ENCODE results near the gene USF1.

USF1 gene

GRCh38 chr1:161046605-161047228 lies 940 bp upstream of the USF1 start:
- H3K4me3 ChIP-seq (ENCODE audit: low read depth, low read length) = peak overlapping the region; percentile 90
- H2AFZ ChIP-seq (ENCODE audit: low read length, unreplicated experiment) = peak overlapping the region; percentile 59
- H3K27ac ChIP-seq (ENCODE audit: low read depth, low read length) = peak overlapping the region; percentile 90; the same call in 1 of the 2 replicates

GRCh38 chr1:161044908-161045735 lies 655 bp downstream of the USF1 start:
- peak overlapping the region; percentile 90 for H3K4me3 ChIP-seq (ENCODE audit: low read depth, low read length)
- H3K27ac ChIP-seq (ENCODE audit: low read depth, low read length) = peak overlapping the region; percentile 90
- peaks cover 5% of the 10 kb centered on the region; the same call in 1 of the 2 replicates for H3K36me3 ChIP-seq (ENCODE audit: insufficient read depth, low read length)
- peaks cover 19% of the 10 kb centered on the region for H3K79me2 ChIP-seq (ENCODE audit: control insufficient read depth, insufficient read depth, low read length, unreplicated experiment)
- peak overlapping the region; percentile 17 for H2AFZ ChIP-seq (ENCODE audit: low read length, unreplicated experiment)
- H3K4me1 ChIP-seq (ENCODE audit: control insufficient read depth, insufficient read depth, low read length, unreplicated experiment) = peaks cover 10% of the 10 kb centered on the region
- H3K27me3 ChIP-seq (ENCODE audit: insufficient read depth, low read length) = no peaks in the 10 kb centered on the region

More at GRCh38 chr1:161046605-161047228, 940 bp upstream of the USF1 start:
- Histone ChIP-seq H3K4me1 (ENCODE audit: control insufficient read depth, insufficient read depth, low read length, unreplicated experiment) (peaks cover 10% of the 10 kb centered on the region), H3K27me3 (ENCODE audit: insufficient read depth, low read length) (no peaks in the 10 kb centered on the region), H3K36me3 (ENCODE audit: insufficient read depth, low read length) (no peaks in the 10 kb centered on the region; the same call in 1 of the 2 replicates), H3K79me2 (ENCODE audit: control insufficient read depth, insufficient read depth, low read length, unreplicated experiment) (peaks cover 19% of the 10 kb centered on the region)

- Histone ChIP-seq H3K27me3 (ENCODE audit: insufficient read depth, low read length) (no peaks in the 10 kb centered on the region), H2AFZ (ENCODE audit: low read length, unreplicated experiment) (peak overlapping the region; percentile 17)
These were observed 1.3 kb downstream of the USF1 start for GRCh38 chr1:161044535-161044907.

GRCh38 chr1:161039546-161039945 lies 6.2 kb downstream of the USF1 start:
- Histone ChIP-seq H3K4me3 (ENCODE audit: low read depth, low read length) (no peak overlapping the region), H3K36me3 (ENCODE audit: insufficient read depth, low read length) (peaks cover 5% of the 10 kb centered on the region; the same call in 1 of the 2 replicates), H3K27ac (ENCODE audit: low read depth, low read length) (no peak overlapping the region), H3K27me3 (ENCODE audit: insufficient read depth, low read length) (no peaks in the 10 kb centered on the region), H2AFZ (ENCODE audit: low read length, unreplicated experiment) (no peak overlapping the region), H3K4me1 (ENCODE audit: control insufficient read depth, insufficient read depth, low read length, unreplicated experiment) (peaks cover 4% of the 10 kb centered on the region), H3K79me2 (ENCODE audit: control insufficient read depth, insufficient read depth, low read length, unreplicated experiment) (peaks cover 17% of the 10 kb centered on the region)

More at GRCh38 chr1:161044535-161044907, 1.3 kb downstream of the USF1 start:
- H3K36me3 ChIP-seq (ENCODE audit: insufficient read depth, low read length) = peaks cover 5% of the 10 kb centered on the region; the same call in 1 of the 2 replicates
- peak overlapping the region; percentile 90 for H3K4me3 ChIP-seq (ENCODE audit: low read depth, low read length)
- peak overlapping the region; percentile 90 for H3K27ac ChIP-seq (ENCODE audit: low read depth, low read length)
- H3K4me1 ChIP-seq (ENCODE audit: control insufficient read depth, insufficient read depth, low read length, unreplicated experiment) = peaks cover 10% of the 10 kb centered on the region
- peaks cover 19% of the 10 kb centered on the region for H3K79me2 ChIP-seq (ENCODE audit: control insufficient read depth, insufficient read depth, low read length, unreplicated experiment)

GRCh38 chr1:161039154-161039545 lies 6.6 kb downstream of the USF1 start:
- H3K4me3 ChIP-seq (ENCODE audit: low read depth, low read length) = no peak overlapping the region
- no peak overlapping the region for H3K27ac ChIP-seq (ENCODE audit: low read depth, low read length)
- H3K27me3 ChIP-seq (ENCODE audit: insufficient read depth, low read length) = no peaks in the 10 kb centered on the region
- H3K36me3 ChIP-seq (ENCODE audit: insufficient read depth, low read length) = peaks cover 5% of the 10 kb centered on the region; the same call in 1 of the 2 replicates
- H2AFZ ChIP-seq (ENCODE audit: low read length, unreplicated experiment) = no peak overlapping the region
- H3K79me2 ChIP-seq (ENCODE audit: control insufficient read depth, insufficient read depth, low read length, unreplicated experiment) = peaks cover 13% of the 10 kb centered on the region
- H3K4me1 ChIP-seq (ENCODE audit: control insufficient read depth, insufficient read depth, low read length, unreplicated experiment) = peaks cover 2% of the 10 kb centered on the region

- H3K27me3 ChIP-seq (ENCODE audit: insufficient read depth, low read length) = no peaks in the 10 kb centered on the region
- H2AFZ ChIP-seq (ENCODE audit: low read length, unreplicated experiment) = no peak within 1 kb of the TSS
- no peak within 1 kb of the TSS for H3K27ac ChIP-seq (ENCODE audit: low read depth, low read length)
- peaks cover 11% of the 10 kb centered on the region for H3K79me2 ChIP-seq (ENCODE audit: control insufficient read depth, insufficient read depth, low read length, unreplicated experiment)
- H3K4me3 ChIP-seq (ENCODE audit: low read depth, low read length) = no peak within 1 kb of the TSS; the same call in 1 of the 2 replicates
- no peaks in the 10 kb centered on the region for H3K4me1 ChIP-seq (ENCODE audit: control insufficient read depth, insufficient read depth, low read length, unreplicated experiment)
- peaks cover 5% of the 10 kb centered on the region; the same call in 1 of the 2 replicates for H3K36me3 ChIP-seq (ENCODE audit: insufficient read depth, low read length)
These were observed 7.1 kb downstream of the USF1 start, which contains the start of gene TSTD1 for GRCh38 chr1:161038523-161039153. Gene TSTD1, minus strand, starts transcription at chr1:161038964. Its CDS starts 75 bp downstream, at chr1:161038889.

- H2AFZ ChIP-seq (ENCODE audit: low read length, unreplicated experiment) = no peak overlapping the region
- no peak overlapping the region for H3K27ac ChIP-seq (ENCODE audit: low read depth, low read length)
- H3K4me1 ChIP-seq (ENCODE audit: control insufficient read depth, insufficient read depth, low read length, unreplicated experiment) = no peaks in the 10 kb centered on the region
- H3K4me3 ChIP-seq (ENCODE audit: low read depth, low read length) = no peak overlapping the region
- H3K79me2 ChIP-seq (ENCODE audit: control insufficient read depth, insufficient read depth, low read length, unreplicated experiment) = peaks cover 6% of the 10 kb centered on the region
- H3K36me3 ChIP-seq (ENCODE audit: insufficient read depth, low read length) = peaks cover 5% of the 10 kb centered on the region; the same call in 1 of the 2 replicates
- no peaks in the 10 kb centered on the region for H3K27me3 ChIP-seq (ENCODE audit: insufficient read depth, low read length)
These were observed 7.9 kb downstream of the USF1 start for GRCh38 chr1:161037661-161038522.

GRCh38 chr1:161033751-161034150 lies 12.0 kb downstream of the USF1 start:
- H3K4me1 ChIP-seq (ENCODE audit: control insufficient read depth, insufficient read depth, low read length, unreplicated experiment) = no peaks in the 10 kb centered on the region
- H2AFZ ChIP-seq (ENCODE audit: low read length, unreplicated experiment) = no peak overlapping the region
- H3K27me3 ChIP-seq (ENCODE audit: insufficient read depth, low read length) = no peaks in the 10 kb centered on the region
- H3K27ac ChIP-seq (ENCODE audit: low read depth, low read length) = no peak overlapping the region
- no peaks in the 10 kb centered on the region for H3K36me3 ChIP-seq (ENCODE audit: insufficient read depth, low read length)
- no peak overlapping the region for H3K4me3 ChIP-seq (ENCODE audit: low read depth, low read length)
- H3K79me2 ChIP-seq (ENCODE audit: control insufficient read depth, insufficient read depth, low read length, unreplicated experiment) = no peaks in the 10 kb centered on the region

GRCh38 chr1:161032409-161032808 lies 13.4 kb downstream of the USF1 start:
- no peak overlapping the region for H3K4me3 ChIP-seq (ENCODE audit: low read depth, low read length)
- no peak overlapping the region for H2AFZ ChIP-seq (ENCODE audit: low read length, unreplicated experiment)
- no peaks in the 10 kb centered on the region for H3K36me3 ChIP-seq (ENCODE audit: insufficient read depth, low read length)
- H3K27ac ChIP-seq (ENCODE audit: low read depth, low read length) = no peak overlapping the region
- no peaks in the 10 kb centered on the region for H3K79me2 ChIP-seq (ENCODE audit: control insufficient read depth, insufficient read depth, low read length, unreplicated experiment)
- H3K27me3 ChIP-seq (ENCODE audit: insufficient read depth, low read length) = no peaks in the 10 kb centered on the region
- H3K4me1 ChIP-seq (ENCODE audit: control insufficient read depth, insufficient read depth, low read length, unreplicated experiment) = no peaks in the 10 kb centered on the region

- Histone ChIP-seq H3K36me3 (ENCODE audit: insufficient read depth, low read length) (no peaks in the 10 kb centered on the region), H3K79me2 (ENCODE audit: control insufficient read depth, insufficient read depth, low read length, unreplicated experiment) (no peaks in the 10 kb centered on the region), H3K4me3 (ENCODE audit: low read depth, low read length) (no peak overlapping the region), H3K27me3 (ENCODE audit: insufficient read depth, low read length) (no peaks in the 10 kb centered on the region), H3K4me1 (ENCODE audit: control insufficient read depth, insufficient read depth, low read length, unreplicated experiment) (no peaks in the 10 kb centered on the region), H3K27ac (ENCODE audit: low read depth, low read length) (no peak overlapping the region), H2AFZ (ENCODE audit: low read length, unreplicated experiment) (no peak overlapping the region)
These were observed 13.9 kb downstream of the USF1 start for GRCh38 chr1:161031874-161032273.

Measured in ACC112 (cell line).